ENCODE measurements around the gene MYL10.

MYL10 gene
- 0 reads per million in 2 donors for total RNA-seq

DNA sequence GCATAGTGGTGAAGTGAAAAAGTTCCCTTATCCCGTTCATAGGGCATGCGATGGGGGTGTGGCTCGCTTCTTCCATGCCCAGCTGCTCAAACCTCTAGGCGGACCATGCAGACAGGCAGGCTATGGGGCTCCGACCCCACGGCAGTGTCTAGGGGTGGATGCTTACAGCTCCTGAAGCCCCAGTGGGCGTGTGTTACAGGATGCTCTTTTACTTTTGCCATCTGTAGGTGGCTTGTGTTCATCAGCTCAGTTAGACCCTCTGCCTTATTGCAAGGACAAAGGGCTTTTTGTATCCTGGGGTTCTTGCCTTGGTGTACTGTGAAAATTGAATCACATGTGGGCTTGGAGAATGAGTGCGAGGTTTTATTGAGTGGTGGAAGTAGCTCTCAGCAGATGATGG is at the start of gene MYL10:
TSS of gene MYL10 (minus strand) at position 126 of the 400 bp plus-strand sequence. CDS start 178 bp downstream, outside the sequence.
- DNase-seq, result no peak

DNA sequence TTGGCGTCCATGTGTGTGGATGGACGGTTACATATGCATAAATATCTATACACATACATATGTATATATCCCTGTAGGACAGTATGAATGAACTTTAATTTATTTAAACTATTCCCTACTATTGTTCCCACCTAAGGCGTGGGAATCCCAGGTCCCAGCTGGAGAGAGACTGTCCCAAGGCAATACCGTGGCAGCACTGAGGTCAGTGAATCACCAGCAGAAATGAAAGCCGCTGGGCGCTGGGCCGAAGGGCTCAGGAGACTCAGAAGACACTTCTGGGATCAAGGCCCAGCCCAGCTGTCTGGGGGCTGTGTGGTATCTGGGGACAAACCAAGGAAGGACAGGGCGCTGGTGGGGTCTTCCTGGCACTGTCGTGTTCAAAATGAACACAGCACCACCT is 49.6 kb upstream of the MYL10 start:
- DNase-seq, result no peak

DNA sequence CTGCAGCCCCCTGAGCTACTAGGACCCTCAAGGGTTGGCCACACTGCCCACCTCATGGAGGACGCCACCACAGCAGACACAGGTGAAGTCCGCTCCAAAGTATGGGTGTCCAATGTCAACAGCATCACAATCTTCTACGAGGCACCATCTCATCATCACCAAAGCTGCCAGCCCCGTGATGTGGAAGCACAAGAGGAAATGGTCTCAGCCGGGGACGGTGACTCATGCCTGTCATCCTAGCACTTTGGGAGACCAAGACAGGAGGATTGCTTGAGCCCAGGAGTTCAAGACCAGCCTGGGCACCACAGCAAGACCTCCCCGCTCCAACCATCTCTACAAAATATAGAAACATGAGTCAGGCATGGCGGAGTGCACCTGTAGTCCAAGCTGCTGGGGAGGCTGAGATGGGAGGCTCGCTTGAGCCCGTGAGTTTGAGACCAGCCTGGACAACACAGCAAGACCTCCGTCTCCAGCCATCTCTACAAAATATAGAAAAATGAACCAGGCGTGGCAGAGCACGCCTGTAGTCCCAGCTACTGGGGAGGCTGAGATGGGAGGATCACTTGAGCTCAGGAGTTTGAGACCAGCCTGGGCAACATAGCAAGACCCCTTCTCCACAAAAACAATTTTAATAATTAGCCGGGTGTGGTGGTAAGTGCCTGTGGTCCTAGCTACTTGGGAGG is 48.8 kb upstream of the MYL10 start:
- no peak for DNase-seq

DNA sequence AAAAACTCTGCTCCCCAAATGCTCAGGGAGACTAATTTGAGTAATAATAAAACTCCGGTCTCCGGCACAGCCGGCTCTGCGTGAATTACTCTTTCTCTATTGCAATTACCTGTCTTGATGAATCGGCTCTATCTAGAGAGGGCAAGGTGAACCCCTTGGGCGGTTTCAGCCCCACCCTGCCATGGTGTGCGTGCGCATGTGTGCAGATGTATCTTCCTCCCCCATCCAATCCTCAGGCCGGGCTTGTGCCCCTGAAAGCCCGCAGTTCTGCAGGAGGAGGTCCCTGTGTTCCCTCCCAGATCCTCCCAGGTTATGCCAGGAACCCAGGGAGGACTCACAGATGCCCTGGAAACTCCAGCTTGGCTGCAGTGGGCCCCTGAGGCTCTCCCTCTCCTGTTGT is 48.3 kb upstream of the MYL10 start:
- no peak for DNase-seq

DNA sequence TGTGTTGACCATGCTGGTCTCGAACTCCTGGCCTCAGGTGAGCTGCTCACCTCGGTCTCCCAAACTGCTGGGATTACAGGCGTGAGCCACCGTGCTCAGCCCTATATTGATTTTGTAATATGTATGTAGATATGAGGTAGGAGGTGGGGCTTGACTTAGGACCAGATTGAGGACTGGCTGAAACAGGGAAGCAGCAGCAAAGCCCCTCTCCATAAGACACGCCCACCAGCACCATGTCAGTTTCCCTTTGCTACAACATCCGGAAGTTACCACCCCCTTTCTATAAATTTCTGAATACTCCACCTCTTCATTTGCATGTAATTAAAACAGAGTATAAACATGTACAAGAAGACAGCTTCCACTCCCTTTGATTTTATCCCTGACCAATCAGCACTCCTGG is 47.9 kb upstream of the MYL10 start:
- DNase-seq, result no peak

DNA sequence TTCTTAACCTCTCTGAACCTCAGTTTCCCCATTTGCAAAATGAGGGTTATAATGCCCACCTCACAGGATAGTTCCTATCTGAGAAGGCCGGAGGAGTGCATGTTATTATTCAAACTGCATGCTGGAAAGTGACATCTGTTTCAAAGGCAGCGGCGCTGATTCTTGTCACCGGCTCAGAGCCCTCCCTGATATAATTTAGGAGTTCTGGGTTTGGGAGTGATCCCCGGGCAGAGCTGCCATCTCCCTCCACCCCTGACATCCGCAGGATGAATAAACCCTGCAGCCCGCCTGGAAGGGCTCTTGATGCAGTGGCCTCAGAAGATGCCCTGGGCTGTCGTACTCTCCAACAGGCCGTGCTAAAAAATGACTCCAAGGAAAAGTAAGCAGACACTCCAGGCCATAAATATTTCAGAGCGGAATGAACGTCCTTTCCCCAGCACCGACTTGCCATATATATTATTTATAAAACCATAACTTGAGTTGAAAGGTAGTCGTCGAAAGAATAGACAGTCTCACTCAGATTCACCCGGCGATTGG is 47.0 kb upstream of the MYL10 start:
- DNase-seq, result no peak

DNA sequence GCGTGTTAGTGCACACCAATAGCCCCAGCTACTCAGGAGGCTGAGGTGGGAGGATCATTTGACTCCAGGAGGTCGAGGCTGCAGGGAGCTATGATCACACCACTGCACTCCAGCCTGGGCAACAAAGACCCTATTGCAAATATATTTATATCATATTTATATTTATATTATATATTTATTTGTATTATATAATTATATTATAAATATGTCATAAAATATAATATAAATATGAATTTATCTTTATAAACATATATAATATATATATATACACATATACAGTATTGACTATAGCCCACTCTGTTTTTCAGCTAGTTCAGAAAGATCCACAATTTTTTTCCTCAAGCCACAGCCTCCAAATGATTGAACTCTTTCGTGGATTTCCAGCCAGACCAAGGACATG is 45.3 kb upstream of the MYL10 start:
- DNase-seq, result no peak

DNA sequence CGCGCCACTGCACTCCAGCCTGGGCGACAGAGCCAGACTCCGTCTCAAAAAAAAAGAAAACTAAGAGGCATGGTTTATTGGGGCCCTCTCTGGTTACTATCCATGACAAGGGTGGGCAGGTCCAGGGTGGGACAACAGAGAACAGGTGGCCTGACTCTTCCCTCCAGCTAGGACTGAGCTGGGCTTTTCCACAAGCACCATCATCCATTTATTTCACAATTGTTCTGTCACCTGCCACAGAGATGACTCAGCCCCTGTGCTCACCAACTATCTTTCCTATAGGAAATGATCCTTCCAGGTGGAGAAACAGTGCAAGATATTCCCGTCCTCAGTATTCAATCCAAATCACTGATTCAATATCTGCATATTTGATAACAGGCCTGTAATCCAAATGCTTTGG is 44.9 kb upstream of the MYL10 start:
- no peak for DNase-seq

DNA sequence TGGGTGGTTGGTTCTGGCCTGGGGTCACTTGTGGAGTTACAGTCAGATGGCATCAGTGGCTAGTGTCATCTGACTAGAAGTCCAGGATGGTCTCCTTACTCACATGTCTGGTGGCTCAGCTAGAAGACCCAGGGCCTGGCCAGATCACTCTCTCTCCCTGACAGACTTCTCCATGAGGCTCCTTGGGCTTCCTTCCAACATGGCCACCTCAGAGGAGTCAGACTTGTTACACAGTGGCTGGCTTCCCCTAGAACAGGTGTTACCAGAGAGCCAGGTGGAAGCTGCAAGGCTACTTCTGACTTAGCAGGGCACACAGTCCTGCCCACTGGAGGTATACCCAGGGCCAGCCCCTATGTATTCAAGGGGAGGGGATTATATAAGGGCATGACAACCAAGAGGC is 44.2 kb upstream of the MYL10 start:
- DNase-seq, result no peak

DNA sequence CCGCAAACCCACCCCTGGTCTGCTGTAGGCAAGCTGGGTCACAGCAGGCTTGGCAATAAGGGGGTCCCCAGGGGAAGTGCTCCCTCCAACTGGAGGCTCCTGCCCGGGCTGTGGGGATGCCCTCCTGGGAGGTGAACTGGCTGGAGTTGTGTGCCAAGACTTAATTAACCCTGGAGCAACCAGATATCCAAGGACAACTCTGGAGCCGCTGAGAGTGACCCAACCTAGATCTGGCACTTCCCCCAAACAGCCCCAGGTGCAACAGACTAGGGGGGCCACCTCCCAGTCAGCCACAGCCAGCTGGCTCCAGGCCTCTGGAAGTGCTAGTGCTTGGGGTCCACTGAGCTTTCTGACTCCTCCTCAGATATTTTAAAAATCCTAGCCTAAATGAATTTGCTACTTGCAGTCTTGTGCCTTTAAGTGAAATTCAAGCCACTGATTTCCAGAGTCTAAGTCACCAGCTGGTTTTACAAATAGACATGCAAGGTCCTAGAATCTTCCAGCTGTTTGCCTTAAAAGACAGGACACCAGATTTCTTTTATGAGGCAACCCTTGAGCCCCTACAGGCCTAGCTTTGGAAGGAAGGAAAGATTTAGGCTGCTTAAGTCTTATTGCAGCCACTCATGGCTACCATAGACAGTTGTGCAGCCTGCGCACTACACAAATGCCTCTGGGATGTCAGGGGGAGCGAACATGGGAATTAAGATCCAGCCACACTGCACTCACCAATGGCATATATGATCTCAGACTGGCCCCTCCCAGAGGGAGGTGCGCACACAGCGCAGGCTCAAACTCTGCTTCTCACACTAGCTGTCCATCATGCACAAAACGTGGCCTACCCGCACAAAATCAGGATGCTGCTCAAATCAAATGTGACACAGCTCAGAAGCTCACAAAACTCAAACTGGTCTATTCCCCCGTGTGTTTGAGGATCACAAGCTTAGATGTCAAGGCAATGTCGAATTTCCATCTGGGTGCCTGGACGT is 42.6 kb upstream of the MYL10 start:
- DNase-seq, result no peak

DNA sequence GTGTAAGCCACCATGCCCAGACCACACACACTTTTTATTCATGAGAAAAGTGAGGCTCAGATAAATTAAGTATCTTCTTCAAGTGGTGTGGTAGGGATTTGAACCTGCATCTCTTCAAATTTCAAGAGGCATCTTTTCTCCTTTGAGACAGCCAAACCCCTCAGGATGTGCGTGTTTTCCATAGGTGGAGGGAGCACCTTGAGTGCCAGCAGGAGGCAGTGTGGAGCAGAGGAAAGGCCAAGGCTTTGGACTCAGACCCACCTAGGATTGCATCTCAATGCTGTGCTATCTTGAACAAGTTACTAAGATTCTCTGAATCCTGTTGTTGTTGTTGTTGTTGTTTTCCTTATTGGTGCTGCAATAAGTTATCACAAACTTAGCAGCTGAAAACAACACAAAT is 40.2 kb upstream of the MYL10 start:
- no peak for DNase-seq

DNA sequence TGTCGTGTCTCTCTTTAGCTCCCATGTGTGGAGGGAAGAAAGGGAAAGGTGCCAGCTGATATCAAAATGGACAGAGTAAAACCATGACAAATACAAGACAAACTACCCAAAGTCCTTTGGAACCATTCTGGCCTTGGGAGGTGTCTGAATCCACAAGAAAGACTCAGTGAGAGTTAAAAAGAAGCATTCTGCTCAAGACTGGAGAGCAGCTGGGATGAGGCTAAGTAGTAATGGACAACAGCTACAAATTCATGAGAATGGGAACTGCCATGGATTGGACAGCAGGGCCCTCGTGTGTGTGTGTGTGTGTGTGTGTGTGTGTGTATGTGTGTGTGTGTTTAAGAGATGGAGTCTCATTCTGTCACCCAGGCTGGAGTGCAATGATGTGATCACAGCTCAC is 39.6 kb upstream of the MYL10 start:
- DNase-seq, result no peak

DNA sequence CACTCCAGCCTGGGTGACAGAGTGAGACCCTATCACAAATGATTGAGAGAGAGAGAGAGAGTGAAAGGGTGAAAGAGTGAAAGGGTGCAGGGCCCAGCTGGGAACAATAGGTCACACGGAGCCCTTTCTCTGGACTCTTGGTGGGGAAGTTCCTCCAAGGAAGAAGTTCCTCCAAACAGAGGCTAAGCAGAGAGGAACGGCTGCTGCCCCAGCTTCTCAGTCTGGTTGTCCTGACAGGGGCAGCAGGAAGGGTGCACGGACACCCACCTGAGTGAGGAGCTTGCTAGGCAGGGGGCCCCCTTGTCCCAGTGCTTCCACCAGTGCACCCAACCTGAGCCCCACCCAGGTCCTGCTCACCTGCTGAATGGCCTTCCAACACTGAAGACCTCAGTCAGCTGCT is 38.8 kb upstream of the MYL10 start:
- DNase-seq, result no peak

DNA sequence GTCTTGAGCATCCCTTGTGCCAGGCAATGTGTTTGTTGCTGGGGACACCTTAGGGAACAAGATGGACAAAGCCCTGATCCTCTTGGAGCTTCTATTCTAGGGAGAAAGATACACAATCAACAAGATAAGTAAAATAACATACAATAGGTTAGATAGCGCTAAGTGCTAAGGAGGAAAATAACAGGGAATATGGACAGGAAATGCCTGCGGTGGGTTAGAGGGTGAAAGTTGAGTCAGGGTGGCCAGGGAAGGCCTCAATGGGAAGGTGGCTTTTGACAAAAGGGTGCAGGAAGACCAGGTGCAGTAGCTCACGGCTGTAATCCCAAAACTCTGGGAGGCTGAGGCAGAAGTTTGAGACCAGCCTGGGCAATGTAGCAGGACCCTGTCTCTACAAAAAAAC is 38.3 kb upstream of the MYL10 start:
- no peak for DNase-seq

DNA sequence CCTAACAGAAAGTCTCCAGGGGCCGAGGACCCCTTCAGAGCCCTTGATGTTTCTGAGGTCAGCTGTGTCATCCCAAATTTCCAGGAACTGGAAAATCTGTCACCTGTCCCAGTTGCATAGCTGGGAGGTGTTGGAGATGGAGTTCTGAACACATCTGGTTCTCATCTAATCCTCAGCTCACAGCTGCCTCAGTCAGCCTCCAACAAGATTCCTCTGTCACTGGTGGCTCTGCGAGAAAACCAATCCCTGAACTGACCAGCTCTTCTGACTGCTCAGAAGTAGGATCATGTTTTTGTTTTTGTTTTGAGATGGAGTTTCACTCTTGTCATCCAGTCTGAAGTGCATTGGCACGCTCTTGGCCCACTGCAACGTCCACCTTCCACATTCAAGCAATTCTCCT is 37.6 kb upstream of the MYL10 start:
- DNase-seq, result no peak

DNA sequence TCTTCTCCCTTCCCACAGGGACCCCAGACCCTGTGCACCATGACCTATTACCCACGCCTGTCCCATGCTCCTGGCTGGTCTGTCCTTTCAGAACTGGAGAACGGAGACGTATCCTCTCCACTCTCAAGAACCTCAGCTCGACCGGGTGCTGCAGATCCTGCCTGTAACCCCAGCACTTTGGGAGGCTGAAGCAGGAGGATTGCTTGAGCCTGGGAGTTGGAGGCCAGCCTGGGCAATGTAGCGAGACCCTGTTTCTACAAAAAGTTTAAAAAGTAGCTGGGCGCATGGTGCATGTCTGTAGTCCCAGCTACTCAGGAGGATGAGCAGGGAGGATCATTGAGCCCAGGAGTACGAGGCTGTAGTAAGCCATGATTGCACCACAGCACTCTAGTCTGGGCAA is 37.2 kb upstream of the MYL10 start:
- DNase-seq, result no peak

DNA sequence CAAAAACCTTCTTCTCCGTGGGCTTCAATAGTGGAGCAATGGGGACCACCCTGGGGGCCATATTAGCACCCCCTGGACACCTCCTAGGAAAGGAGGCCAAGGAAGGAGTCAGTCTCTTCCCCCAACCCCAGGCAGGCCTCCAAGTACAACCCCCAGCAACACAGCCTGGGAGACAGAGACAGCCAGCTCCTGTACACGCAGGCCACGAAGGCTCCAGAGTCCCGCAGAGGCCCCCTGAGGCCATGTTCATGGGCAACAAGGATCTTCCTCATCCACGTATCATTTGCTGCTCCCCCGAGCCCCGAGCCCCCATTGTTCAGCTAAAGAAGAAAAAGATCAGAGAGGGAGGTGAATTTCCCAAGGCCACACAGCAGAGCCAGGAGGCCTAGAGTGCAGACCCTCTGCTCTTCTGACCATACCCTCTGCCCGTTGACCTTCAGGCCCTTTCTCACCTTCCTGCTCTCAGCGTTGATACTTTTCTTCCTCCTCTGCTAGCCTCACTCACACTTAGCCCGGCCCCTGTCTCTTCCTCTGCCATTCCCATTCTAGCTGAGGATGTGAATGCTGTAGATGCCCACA is 35.9 kb upstream of the MYL10 start:
- DNase-seq, result no peak

DNA sequence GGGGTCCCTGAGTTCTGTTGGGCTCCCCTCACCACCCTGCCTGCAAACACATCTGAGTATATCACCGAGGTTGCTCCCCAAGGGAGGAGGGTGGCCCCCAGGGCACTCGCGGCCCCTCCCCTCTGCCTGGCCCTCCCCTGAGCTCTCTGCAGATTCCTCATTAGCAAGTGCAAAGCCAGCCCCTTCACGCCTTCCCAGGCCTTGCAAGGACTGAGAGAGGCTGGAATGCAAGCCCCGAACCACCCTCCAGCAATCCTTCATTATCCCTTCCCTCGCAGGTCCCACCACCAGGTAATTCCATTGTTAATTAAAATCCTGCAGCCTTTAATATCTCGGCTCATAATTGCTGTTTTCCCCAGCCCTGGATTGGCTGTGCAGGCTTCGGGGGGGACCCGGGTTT is 35.3 kb upstream of the MYL10 start:
- no peak for DNase-seq

DNA sequence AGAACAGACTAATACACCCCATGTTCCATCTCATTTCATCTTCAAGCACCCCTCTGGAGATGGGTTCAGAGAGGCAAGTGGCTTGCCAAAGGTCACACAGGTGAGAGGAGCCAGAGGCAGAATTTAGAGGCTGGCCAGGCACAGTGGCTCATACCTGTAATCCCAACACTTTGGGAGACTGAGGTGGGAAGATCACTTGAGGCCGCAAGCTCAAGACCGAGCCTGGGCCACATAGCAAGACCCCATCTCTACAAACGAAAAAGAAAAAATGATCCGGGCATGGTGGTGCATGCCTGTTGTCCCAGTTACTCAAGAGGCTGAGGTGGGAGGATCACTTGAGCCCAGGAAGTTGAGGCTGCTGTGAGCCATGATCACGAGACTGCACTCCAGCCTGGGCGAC is 34.7 kb upstream of the MYL10 start:
- no peak for DNase-seq

DNA sequence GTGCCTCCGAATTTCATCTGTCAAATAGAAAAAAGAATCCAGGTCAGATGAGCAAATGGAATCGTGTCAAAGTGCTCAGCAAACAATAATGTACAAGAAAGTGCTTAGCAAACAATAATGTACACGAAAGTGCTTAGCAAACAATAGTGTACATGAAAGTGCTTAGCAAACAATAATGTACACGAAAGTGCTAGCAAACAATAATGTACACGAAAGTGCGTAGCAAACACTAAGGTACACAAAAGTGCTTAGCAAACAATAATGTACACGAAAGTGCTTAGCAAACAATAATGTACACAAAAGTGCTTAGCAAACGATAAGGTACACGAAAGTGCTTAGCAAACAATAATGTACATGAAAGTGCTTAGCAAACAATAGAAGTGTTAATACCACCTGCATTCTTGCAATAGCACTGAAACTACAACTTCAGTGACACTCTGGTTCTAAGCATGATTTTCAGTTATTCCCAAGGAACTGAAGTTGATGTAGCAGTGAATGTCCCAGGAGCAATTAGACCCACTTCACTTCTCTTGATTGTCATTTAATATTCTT is 33.4 kb upstream of the MYL10 start:
- no peak for DNase-seq

DNA sequence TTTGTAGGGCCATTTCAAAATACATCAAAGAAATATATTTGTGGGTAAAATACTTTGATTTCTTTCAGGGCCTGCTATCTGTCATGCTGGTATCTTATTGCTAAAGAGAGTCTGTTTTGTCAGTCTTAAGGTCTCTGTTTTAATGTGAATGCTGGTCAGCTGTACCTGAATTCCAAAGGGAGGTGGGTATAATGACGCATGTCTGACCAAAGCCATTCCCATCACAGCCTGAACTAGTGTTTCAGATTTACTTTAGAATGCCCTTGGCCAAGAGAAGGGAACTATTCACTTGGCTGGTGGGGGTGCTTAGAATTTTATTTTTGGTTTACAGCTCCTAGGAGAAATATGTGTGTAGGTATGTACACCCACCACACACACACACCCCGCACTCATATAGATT is 30.6 kb upstream of the MYL10 start:
- no peak for DNase-seq

DNA sequence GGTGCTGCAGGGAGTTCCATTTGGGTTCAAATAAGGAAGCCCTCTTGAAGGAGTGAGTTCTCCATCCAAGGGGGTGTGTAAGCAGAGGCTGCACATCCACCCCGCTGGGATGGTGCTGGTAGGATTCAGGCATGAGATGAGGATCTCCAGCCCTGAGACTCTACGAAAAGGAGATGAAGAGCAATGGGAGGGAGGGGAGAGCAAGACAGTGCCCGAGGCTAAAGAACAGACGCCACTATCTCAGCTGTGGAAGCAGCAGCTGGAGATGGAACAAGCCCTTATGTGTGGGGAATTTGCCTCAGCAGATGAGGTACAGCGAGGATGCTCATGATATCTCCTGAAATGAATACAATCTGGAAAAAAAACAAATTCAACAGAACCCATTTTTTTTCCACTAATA is 28.1 kb upstream of the MYL10 start:
- no peak for DNase-seq

DNA sequence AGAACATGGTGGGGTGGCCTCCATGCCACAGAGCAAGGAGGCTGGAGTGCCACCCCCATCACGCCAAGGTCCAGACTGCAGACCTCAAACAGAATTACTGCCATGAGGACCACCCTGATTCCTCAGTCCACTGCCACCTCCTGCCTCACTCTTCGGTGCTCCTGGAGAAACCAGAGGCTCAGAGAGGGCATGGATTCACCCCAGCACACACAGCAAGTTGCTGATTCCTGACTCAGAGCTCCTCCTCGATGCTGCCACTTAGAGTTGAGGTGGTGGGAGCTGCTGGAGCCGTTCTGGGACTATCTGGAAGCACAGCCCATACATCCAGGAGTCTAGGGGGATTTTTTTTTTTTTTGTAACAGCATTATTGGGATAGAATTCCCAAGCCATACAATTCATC is 22.0 kb upstream of the MYL10 start:
- no peak for DNase-seq
